SK-N-SH treated with all-trans-retinoic acid at 6 μM for 48 hours (cell line): ENCODE measurements around the gene ASPRV1.

ENCODE experiments used
- ISL1 ChIP-seq: fragments of 250-450 bp; sonication (Bioruptor Pico); IDR thresholded peaks from 2 replicates; pipeline ENCODE4 v2.1.2; 2022; ENCODE audit warnings: mild to moderate bottlenecking, moderate library complexity
- OSR1 ChIP-seq: fragments of 250-450 bp; sonication (Bioruptor Pico); IDR thresholded peaks from 2 replicates; pipeline ENCODE4 v1.8.0; 2022; ENCODE audit warnings: moderate library complexity, mild to moderate bottlenecking, inconsistent platforms
- PPARA ChIP-seq: fragments of 250-450 bp; sonication (Bioruptor Pico); IDR thresholded peaks from 2 replicates; pipeline ENCODE4 v1.5.0; 2020; ENCODE audit warnings: mild to moderate bottlenecking, borderline replicate concordance
- RARB ChIP-seq: fragments of 250-450 bp; sonication (Bioruptor Pico); IDR thresholded peaks from 2 replicates; pipeline ENCODE4 v1.8.0; 2021; ENCODE audit warnings: mild to moderate bottlenecking, moderate library complexity
- TCF4 ChIP-seq: fragments of 250-450 bp; sonication (Bioruptor Pico); IDR thresholded peaks from 2 replicates; pipeline ENCODE4 v1.8.0; 2021; ENCODE audit warnings: mild to moderate bottlenecking, moderate library complexity, borderline replicate concordance
- TOX ChIP-seq: fragments of 250-450 bp; sonication (Bioruptor Pico); IDR thresholded peaks from 2 replicates; pipeline ENCODE4 v1.8.0; 2021; ENCODE audit warnings: mild to moderate bottlenecking, moderate library complexity, borderline replicate concordance
- ZC3H10 ChIP-seq: fragments of 250-450 bp; sonication (Bioruptor Pico); IDR thresholded peaks from 2 replicates; pipeline ENCODE4 v1.5.1; 2021; ENCODE audit warnings: mild to moderate bottlenecking, moderate library complexity
- ZFP3 ChIP-seq: fragments of 250-450 bp; sonication (Bioruptor Pico); IDR thresholded peaks from 2 replicates; pipeline ENCODE4 v1.5.0; 2020; ENCODE audit warnings: mild to moderate bottlenecking, moderate library complexity
- ZFP30 ChIP-seq: fragments of 450-650 bp; formaldehyde crosslinking; IDR thresholded peaks from 2 replicates; pipeline ENCODE4 v1.5.0; 2022; ENCODE audit warnings: mild to moderate bottlenecking, moderate library complexity
- ZNF70 ChIP-seq: fragments of 450-650 bp; formaldehyde crosslinking; IDR thresholded peaks from 2 replicates; pipeline ENCODE4 v1.5.0; 2020; ENCODE audit warnings: mild to moderate bottlenecking, moderate library complexity
- TF ChIP-seq, protein P1 (sequence below): fragments of 250-450 bp; sonication (Bioruptor Pico); IDR thresholded peaks from 2 replicates; pipeline ENCODE4 v1.5.0; 2020; ENCODE audit warnings: mild to moderate bottlenecking, moderate library complexity
- TF ChIP-seq, protein P2 (sequence below): fragments of 250-450 bp; sonication (Bioruptor Pico); IDR thresholded peaks from 2 replicates; pipeline ENCODE4 v1.8.0; 2021; ENCODE audit warnings: low read depth, mild to moderate bottlenecking, moderate library complexity, borderline replicate concordance
- TF ChIP-seq, protein P3 (sequence below): fragments of 250-450 bp; sonication (Bioruptor Pico); IDR thresholded peaks from 2 replicates; pipeline ENCODE4 v1.5.1; 2021; ENCODE audit warnings: mild to moderate bottlenecking, moderate library complexity
- TF ChIP-seq, protein P4 (sequence below): fragments of 250-450 bp; sonication (Bioruptor Pico); IDR thresholded peaks from 2 replicates; pipeline ENCODE4 v1.5.1; 2020; ENCODE audit warnings: low read depth, mild to moderate bottlenecking, moderate library complexity

DNA sequence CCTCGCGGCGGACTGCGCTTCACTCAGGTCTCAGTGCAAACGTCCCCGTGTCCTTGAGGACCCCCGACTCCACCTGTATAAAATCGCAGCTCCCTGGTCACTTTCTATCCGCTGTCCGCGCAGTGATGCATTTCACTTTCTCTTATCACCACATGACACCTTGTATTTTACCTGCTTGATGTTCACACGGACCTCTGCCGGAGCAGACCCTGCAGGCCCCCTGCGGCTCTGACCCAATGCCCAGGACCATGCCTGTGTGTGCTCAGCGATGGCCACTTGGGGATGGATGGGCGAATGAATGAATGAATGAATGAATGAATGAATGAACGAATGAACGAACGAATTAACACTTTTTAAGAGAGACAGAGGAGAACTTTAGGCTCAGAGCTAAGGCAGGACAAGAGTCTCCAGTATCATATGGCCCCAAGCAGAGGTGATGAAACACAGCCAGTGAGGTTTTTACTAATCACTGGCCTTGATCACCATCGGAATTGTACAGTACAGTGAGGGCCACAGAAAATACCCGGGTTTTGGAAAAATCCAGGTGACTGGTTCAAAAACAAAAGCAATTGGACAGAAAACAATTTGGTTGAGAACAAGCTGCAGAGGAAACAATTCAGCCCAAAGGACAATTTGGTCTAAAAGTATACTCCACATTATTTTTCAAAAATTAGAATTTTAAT lies 12.3 kb downstream of the ASPRV1 start:
- TF ChIP-seq RARB (CRISPR knock-in tag) (no peak), PPARA (CRISPR knock-in tag) (no peak), ZNF70 (CRISPR knock-in tag) (no peak), ZFP30 (CRISPR knock-in tag) (no peak), ISL1 (CRISPR knock-in tag) (no peak), TCF4 (CRISPR knock-in tag) (no peak), OSR1 (CRISPR knock-in tag) (no peak), TOX (no peak), ZC3H10 (CRISPR knock-in tag) (no peak), ZFP3 (no peak)
- TF ChIP-seq, protein P1, sequence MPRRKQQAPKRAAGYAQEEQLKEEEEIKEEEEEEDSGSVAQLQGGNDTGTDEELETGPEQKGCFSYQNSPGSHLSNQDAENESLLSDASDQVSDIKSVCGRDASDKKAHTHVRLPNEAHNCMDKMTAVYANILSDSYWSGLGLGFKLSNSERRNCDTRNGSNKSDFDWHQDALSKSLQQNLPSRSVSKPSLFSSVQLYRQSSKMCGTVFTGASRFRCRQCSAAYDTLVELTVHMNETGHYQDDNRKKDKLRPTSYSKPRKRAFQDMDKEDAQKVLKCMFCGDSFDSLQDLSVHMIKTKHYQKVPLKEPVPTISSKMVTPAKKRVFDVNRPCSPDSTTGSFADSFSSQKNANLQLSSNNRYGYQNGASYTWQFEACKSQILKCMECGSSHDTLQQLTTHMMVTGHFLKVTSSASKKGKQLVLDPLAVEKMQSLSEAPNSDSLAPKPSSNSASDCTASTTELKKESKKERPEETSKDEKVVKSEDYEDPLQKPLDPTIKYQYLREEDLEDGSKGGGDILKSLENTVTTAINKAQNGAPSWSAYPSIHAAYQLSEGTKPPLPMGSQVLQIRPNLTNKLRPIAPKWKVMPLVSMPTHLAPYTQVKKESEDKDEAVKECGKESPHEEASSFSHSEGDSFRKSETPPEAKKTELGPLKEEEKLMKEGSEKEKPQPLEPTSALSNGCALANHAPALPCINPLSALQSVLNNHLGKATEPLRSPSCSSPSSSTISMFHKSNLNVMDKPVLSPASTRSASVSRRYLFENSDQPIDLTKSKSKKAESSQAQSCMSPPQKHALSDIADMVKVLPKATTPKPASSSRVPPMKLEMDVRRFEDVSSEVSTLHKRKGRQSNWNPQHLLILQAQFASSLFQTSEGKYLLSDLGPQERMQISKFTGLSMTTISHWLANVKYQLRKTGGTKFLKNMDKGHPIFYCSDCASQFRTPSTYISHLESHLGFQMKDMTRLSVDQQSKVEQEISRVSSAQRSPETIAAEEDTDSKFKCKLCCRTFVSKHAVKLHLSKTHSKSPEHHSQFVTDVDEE (CRISPR knock-in tag), result no peak
- TF ChIP-seq, protein P2, sequence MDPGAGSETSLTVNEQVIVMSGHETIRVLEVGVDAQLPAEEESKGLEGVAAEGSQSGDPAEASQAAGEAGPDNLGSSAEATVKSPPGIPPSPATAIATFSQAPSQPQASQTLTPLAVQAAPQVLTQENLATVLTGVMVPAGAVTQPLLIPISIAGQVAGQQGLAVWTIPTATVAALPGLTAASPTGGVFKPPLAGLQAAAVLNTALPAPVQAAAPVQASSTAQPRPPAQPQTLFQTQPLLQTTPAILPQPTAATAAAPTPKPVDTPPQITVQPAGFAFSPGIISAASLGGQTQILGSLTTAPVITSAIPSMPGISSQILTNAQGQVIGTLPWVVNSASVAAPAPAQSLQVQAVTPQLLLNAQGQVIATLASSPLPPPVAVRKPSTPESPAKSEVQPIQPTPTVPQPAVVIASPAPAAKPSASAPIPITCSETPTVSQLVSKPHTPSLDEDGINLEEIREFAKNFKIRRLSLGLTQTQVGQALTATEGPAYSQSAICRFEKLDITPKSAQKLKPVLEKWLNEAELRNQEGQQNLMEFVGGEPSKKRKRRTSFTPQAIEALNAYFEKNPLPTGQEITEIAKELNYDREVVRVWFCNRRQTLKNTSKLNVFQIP, result no peak
- TF ChIP-seq, protein P3, sequence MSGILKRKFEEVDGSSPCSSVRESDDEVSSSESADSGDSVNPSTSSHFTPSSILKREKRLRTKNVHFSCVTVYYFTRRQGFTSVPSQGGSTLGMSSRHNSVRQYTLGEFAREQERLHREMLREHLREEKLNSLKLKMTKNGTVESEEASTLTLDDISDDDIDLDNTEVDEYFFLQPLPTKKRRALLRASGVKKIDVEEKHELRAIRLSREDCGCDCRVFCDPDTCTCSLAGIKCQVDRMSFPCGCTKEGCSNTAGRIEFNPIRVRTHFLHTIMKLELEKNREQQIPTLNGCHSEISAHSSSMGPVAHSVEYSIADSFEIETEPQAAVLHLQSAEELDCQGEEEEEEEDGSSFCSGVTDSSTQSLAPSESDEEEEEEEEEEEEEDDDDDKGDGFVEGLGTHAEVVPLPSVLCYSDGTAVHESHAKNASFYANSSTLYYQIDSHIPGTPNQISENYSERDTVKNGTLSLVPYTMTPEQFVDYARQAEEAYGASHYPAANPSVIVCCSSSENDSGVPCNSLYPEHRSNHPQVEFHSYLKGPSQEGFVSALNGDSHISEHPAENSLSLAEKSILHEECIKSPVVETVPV (CRISPR knock-in tag), result no peak
- TF ChIP-seq, protein P4, sequence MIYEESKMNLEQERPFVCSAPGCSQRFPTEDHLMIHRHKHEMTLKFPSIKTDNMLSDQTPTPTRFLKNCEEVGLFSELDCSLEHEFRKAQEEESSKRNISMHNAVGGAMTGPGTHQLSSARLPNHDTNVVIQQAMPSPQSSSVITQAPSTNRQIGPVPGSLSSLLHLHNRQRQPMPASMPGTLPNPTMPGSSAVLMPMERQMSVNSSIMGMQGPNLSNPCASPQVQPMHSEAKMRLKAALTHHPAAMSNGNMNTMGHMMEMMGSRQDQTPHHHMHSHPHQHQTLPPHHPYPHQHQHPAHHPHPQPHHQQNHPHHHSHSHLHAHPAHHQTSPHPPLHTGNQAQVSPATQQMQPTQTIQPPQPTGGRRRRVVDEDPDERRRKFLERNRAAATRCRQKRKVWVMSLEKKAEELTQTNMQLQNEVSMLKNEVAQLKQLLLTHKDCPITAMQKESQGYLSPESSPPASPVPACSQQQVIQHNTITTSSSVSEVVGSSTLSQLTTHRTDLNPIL (CRISPR knock-in tag), result no peak
